ENCODE measurements around the gene RPS25. TPM values are rescaled to one million over a fixed set of nuclear protein-coding genes. Genes with fewer than 3 reads are reported as not detected.
A peak's percentile ranks its signal among the peaks of the same experiment; 100 is the strongest.
"Not testable (repeated sequence)": the region's sequence is repeated elsewhere in the genome, so short reads cannot be mapped to it uniquely, and the experiment has no call there.

RPS25 gene
- total and polyA plus RNA-seq, 9 donors, result 1,606 to 2,660 (median 1,883) TPM

GRCh38 chr11:119044708-119045107 is 26.6 kb upstream of the RPS25 start:
- Histone ChIP-seq H3K4me1 (ENCODE audit: control insufficient read depth, insufficient read depth, low read length) (no peaks in the 10 kb centered on the region), H3K36me3 (ENCODE audit: control insufficient read depth, insufficient read depth, low read length) (peaks cover 50% of the 10 kb centered on the region), H3K4me3 (ENCODE audit: low read length) (no peak overlapping the region), H3K27me3 (ENCODE audit: control insufficient read depth, insufficient read depth, low read length) (no peaks in the 10 kb centered on the region), H3K27ac (ENCODE audit: low read length) (no peak overlapping the region), H3K9me3 (replicated peaks; ENCODE audit: control insufficient read depth, low read depth, low read length) (no peaks in the 10 kb centered on the region)
- DNase-seq, result no peak
- 100% methylated on average over 1 of the region's 6 CpGs for WGBS (ENCODE audit: insufficient coverage)

DNA sequence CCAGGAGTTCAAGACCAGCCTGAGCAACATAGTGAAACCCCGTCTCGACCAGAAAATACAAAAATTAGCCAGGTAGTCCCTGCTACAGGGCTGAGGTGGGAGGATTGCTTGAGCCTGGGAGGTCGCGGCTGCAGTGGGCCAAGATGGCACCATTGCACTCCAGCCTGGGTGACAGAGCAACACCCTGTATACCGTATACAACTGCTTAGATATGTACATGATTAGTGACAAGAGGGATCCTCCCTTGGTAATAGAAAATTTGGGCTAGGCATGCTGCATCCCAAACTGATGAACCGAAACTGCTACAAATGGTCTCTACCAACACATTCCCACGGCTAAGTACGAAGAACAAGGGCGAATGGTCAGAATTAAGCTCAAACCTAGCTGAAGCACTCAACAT is 24.8 kb upstream of the RPS25 start:
- WGBS (ENCODE audit: insufficient coverage), result 86% methylated on average over 3 of the region's 9 CpGs
- Histone ChIP-seq H3K4me3 (ENCODE audit: low read length) (no peak overlapping the region), H3K36me3 (ENCODE audit: control insufficient read depth, insufficient read depth, low read length) (peaks cover 32% of the 10 kb centered on the region), H3K27ac (ENCODE audit: low read length) (no peak overlapping the region), H3K4me1 (ENCODE audit: control insufficient read depth, insufficient read depth, low read length) (no peaks in the 10 kb centered on the region), H3K27me3 (ENCODE audit: control insufficient read depth, insufficient read depth, low read length) (no peaks in the 10 kb centered on the region), H3K9me3 (replicated peaks; ENCODE audit: control insufficient read depth, low read depth, low read length) (no peaks in the 10 kb centered on the region)
- DNase-seq, result no peak

DNA sequence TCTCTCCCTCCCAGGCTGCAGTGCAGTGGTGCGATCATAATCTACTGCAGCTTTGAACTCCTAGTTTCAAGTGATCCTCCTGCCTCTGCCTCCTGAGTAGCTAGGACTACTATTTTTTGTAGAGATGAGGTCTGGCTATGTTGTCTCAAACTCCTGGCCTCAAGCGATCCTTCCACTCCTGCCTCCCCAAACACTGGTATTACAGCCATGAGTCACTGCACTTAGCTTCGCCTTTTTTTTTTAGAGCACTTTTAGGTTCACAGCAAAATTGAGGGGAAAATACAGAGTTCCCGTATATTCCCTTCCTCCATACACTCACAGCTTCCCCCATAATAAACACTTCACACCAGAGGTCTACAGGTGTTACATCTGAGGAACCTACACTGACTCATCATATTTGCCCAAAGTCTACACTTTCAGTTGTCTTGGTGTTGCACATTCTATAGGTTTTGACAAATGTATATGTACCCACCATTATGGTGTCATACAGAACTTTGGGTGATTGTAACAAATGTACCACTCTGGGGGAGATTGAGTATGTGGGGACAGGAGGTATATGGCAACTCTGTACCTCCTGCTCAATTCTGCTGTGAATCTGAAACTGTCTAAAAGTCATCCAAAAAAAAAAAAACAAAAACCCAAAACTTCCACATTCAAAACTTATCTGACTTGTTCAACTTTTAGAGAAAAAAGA is 23.8 kb upstream of the RPS25 start:
- no peaks in the 10 kb centered on the region for H3K9me3 ChIP-seq (replicated peaks; ENCODE audit: control insufficient read depth, low read depth, low read length)
- peaks cover 23% of the 10 kb centered on the region for H3K36me3 ChIP-seq (ENCODE audit: control insufficient read depth, insufficient read depth, low read length)
- H3K27ac ChIP-seq (ENCODE audit: low read length), result no peak overlapping the region
- H3K4me3 ChIP-seq (ENCODE audit: low read length), result no peak overlapping the region
- no peaks in the 10 kb centered on the region for H3K4me1 ChIP-seq (ENCODE audit: control insufficient read depth, insufficient read depth, low read length)
- no peak for DNase-seq
- WGBS (ENCODE audit: insufficient coverage), result 82% methylated on average over 3 of the region's 4 CpGs
- H3K27me3 ChIP-seq (ENCODE audit: control insufficient read depth, insufficient read depth, low read length), result no peaks in the 10 kb centered on the region

DNA sequence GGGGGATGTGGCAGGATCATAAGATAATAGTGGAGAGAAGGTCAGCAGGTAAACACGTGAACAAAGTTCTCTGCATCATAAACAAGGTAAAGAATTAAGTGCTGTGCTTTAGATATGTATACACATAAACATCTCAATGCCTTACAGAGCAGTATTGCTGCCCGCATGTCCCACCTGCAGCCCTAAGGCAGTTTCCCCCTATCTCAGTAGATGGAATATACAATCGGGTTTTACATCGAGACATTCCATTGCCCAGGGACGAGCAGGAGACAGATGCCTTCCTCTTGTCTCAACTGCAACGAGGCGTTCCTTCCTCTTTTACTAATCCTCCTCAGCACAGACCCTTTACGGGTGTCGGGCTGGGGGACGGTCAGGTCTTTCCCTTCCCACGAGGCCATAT is 21.3 kb upstream of the RPS25 start:
- not testable (repeated sequence) for H3K4me1 ChIP-seq (ENCODE audit: control insufficient read depth, insufficient read depth, low read length); DNase-seq; H3K4me3 ChIP-seq (ENCODE audit: low read length); H3K27me3 ChIP-seq (ENCODE audit: control insufficient read depth, insufficient read depth, low read length); H3K9me3 ChIP-seq (replicated peaks; ENCODE audit: control insufficient read depth, low read depth, low read length); H3K36me3 ChIP-seq (ENCODE audit: control insufficient read depth, insufficient read depth, low read length); H3K27ac ChIP-seq (ENCODE audit: low read length)
- no CpG with 5 or more reads among the region's 11 CpGs for WGBS (ENCODE audit: insufficient coverage)

DNA sequence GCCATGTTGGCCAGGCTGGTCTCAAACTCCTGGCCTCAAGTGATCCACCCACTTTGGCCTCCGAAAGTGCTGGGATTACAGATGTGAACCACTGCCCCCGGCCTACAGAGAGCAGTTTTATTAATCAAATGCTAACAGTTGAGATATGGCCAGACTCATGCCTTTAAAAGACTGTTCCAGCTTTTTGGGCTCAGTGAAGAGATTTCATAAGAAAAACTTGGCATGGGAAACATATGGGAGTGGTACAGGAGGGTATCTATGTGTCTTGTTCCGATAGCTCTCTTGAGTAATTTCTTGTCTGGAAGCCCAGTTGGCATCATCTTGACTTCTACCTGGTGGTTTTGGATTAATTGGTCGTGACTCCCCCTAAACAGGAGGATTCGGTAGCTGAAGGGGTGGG is 20.7 kb upstream of the RPS25 start:
- no peak overlapping the region for H3K27ac ChIP-seq (ENCODE audit: low read length)
- H3K4me3 ChIP-seq (ENCODE audit: low read length), result no peak overlapping the region
- no peaks in the 10 kb centered on the region for H3K27me3 ChIP-seq (ENCODE audit: control insufficient read depth, insufficient read depth, low read length)
- 92% methylated on average over 4 of the region's 5 CpGs for WGBS (ENCODE audit: insufficient coverage)
- H3K4me1 ChIP-seq (ENCODE audit: control insufficient read depth, insufficient read depth, low read length), result no peaks in the 10 kb centered on the region
- no peak for DNase-seq
- no peaks in the 10 kb centered on the region for H3K9me3 ChIP-seq (replicated peaks; ENCODE audit: control insufficient read depth, low read depth, low read length)
- no peaks in the 10 kb centered on the region for H3K36me3 ChIP-seq (ENCODE audit: control insufficient read depth, insufficient read depth, low read length)

DNA sequence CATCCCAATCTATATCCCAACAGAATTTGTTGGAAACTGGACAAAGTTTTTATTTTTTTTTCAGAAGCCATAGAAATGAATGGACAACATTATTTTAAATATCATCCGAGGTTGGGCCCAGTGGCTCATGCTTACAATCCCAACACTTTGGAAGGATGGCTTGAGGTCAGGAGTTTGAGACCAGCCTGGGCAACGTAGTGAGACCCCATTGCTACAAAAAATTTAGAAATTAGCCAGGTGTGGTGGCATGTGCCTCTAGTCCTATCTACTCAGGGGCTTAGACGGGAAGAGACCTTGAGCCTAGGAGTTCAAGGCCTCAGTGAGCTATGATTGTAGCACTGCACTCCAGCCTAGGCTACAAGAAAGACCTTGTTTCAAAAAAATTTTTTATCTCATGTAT is 16.7 kb upstream of the RPS25 start:
- Histone ChIP-seq H3K9me3 (replicated peaks; ENCODE audit: control insufficient read depth, low read depth, low read length) (no peaks in the 10 kb centered on the region), H3K4me1 (ENCODE audit: control insufficient read depth, insufficient read depth, low read length) (peaks cover 7% of the 10 kb centered on the region), H3K27me3 (ENCODE audit: control insufficient read depth, insufficient read depth, low read length) (no peaks in the 10 kb centered on the region), H3K4me3 (ENCODE audit: low read length) (no peak overlapping the region), H3K27ac (ENCODE audit: low read length) (no peak overlapping the region), H3K36me3 (ENCODE audit: control insufficient read depth, insufficient read depth, low read length) (no peaks in the 10 kb centered on the region)
- WGBS (ENCODE audit: insufficient coverage), result no CpG with 5 or more reads among the region's 3 CpGs
- DNase-seq, result no peak

- not testable (repeated sequence) for H3K36me3 ChIP-seq (ENCODE audit: control insufficient read depth, insufficient read depth, low read length); H3K27me3 ChIP-seq (ENCODE audit: control insufficient read depth, insufficient read depth, low read length); H3K4me3 ChIP-seq (ENCODE audit: low read length); DNase-seq; H3K9me3 ChIP-seq (replicated peaks; ENCODE audit: control insufficient read depth, low read depth, low read length); H3K27ac ChIP-seq (ENCODE audit: low read length)
- 80% methylated on average over 4 of the region's 10 CpGs for WGBS (ENCODE audit: insufficient coverage)
- peaks cover 13% of the 10 kb centered on the region for H3K4me1 ChIP-seq (ENCODE audit: control insufficient read depth, insufficient read depth, low read length)
These were observed 15.3 kb upstream of the RPS25 start for GRCh38 chr11:119033421-119033820.

DNA sequence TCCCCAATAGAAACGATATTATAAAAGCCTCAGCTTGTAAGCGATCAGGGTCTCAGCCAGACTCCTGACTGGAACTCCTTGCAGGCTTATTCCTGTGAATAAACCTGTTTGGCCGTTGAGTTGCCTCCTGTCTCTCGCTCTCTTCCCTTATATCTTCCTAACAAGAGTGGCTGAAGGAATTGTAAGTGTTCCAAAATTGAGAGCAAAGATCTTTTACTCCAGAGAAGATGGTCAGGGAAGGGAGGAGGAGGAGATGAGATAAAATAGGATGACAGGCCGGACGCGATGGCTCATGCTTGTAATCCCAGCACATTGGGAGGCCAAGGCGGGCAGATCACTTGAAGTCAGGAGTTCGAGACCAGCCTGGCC is 13.8 kb upstream of the RPS25 start:
- Histone ChIP-seq H3K9me3 (replicated peaks; ENCODE audit: control insufficient read depth, low read depth, low read length) (no peaks in the 10 kb centered on the region), H3K27me3 (ENCODE audit: control insufficient read depth, insufficient read depth, low read length) (no peaks in the 10 kb centered on the region), H3K4me1 (ENCODE audit: control insufficient read depth, insufficient read depth, low read length) (peaks cover 22% of the 10 kb centered on the region), H3K4me3 (ENCODE audit: low read length) (no peak overlapping the region), H3K36me3 (ENCODE audit: control insufficient read depth, insufficient read depth, low read length) (peaks cover 16% of the 10 kb centered on the region), H3K27ac (ENCODE audit: low read length) (no peak overlapping the region)
- 89% methylated on average over 6 of the region's 9 CpGs for WGBS (ENCODE audit: insufficient coverage)
- no peak for DNase-seq

GRCh38 chr11:119030329-119031047 is 12.3 kb upstream of the RPS25 start, which contains the start of gene SLC37A4:
TSS of gene SLC37A4 (minus strand) at chr11:119030877.
- no peaks in the 10 kb centered on the region for H3K9me3 ChIP-seq (replicated peaks; ENCODE audit: control insufficient read depth, low read depth, low read length)
- H3K4me1 ChIP-seq (ENCODE audit: control insufficient read depth, insufficient read depth, low read length), result peaks cover 22% of the 10 kb centered on the region
- peak within 1 kb of the TSS; percentile 7 for H3K27ac ChIP-seq (ENCODE audit: low read length)
- H3K27me3 ChIP-seq (ENCODE audit: control insufficient read depth, insufficient read depth, low read length), result no peaks in the 10 kb centered on the region
- H3K4me3 ChIP-seq (ENCODE audit: low read length), result peak within 1 kb of the TSS; percentile 73
- DNase-seq, result peak; percentile 97
- peaks cover 28% of the 10 kb centered on the region for H3K36me3 ChIP-seq (ENCODE audit: control insufficient read depth, insufficient read depth, low read length)
- under 1% methylated on average over 58 of the region's 67 CpGs for WGBS (ENCODE audit: insufficient coverage)

- Histone ChIP-seq H3K4me1 (ENCODE audit: control insufficient read depth, insufficient read depth, low read length) (peaks cover 22% of the 10 kb centered on the region), H3K27ac (ENCODE audit: low read length) (peak overlapping the region; percentile 7), H3K27me3 (ENCODE audit: control insufficient read depth, insufficient read depth, low read length) (no peaks in the 10 kb centered on the region), H3K4me3 (ENCODE audit: low read length) (peak overlapping the region; percentile 73), H3K9me3 (replicated peaks; ENCODE audit: control insufficient read depth, low read depth, low read length) (no peaks in the 10 kb centered on the region), H3K36me3 (ENCODE audit: control insufficient read depth, insufficient read depth, low read length) (peaks cover 32% of the 10 kb centered on the region)
- no peak for DNase-seq
- 2% methylated on average over 13 of the region's 13 CpGs for WGBS (ENCODE audit: insufficient coverage)
These were observed 11.8 kb upstream of the RPS25 start for GRCh38 chr11:119030029-119030328.

All from muscle of leg (tissue), 11 donors.